ENCODE data around the gene ADGRF1.
"Not testable (repeated sequence)": the region's sequence is repeated elsewhere in the genome, so short reads cannot be mapped to it uniquely, and the experiment has no call there.

The ADGRF1 gene

DNA sequence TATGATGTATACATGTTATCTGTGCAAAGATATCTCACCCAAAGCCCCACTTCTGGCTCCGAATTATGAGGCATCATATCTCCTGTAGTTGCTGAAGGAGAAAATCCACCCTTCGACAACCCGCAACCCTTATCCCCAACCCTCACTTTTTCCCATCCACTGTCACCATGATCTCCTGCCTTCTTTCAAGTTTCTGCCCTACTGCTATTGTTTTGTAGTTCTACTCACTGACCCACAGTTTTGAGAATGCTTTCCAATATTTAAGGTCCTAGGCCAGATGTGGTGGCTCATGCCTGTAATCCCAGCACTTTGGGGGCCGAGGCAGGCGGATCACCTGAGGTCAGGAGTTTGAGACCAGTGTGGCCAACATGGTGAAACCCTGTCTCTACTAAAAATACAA lies 22.2 kb downstream of the ADGRF1 start:
- no peak for DNase-seq

- no peak for DNase-seq
These were observed 25.2 kb downstream of the ADGRF1 start for GRCh38 chr6:47016909-47017308.

GRCh38 chr6:47016261-47016660 lies 25.9 kb downstream of the ADGRF1 start:
- no peak for DNase-seq

DNA sequence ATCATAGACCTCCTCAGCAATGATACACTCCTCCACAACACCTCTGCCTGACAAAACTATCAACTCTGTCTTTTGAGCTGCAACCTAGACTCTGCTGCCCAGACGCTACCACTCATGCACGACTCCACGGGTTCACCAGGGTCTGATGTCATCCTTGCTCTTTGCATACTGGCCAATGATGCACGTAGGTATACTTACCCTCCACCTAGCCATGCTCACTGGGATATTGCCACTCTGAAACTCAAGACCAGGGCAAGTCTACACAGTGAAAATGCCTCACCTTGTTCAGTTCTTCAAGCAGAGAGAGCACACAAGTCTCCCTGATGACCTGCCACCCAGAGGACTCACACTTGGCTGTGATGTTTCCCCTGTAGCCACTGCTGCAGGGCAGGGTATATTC lies 27.7 kb downstream of the ADGRF1 start:
- no peak for DNase-seq

DNA sequence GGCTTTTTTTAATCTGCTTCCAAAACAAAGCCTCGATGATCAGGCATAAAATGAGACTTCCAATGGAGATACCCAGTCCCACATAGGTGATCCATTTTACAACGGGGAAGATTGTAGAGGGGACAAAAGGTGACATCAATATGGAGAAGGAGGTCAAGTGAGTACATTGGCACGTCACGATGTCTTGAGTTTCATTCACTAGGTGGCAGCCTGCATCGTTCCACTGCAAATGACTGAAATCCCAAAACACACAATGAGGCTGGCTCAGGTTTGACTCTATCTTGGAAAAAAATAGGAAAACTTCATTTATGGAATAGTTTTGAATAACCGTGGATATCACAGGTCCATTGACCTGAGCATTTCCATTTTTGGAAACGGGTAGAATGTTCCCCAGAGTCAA lies 32.5 kb downstream of the ADGRF1 start:
- no peak for DNase-seq

DNA sequence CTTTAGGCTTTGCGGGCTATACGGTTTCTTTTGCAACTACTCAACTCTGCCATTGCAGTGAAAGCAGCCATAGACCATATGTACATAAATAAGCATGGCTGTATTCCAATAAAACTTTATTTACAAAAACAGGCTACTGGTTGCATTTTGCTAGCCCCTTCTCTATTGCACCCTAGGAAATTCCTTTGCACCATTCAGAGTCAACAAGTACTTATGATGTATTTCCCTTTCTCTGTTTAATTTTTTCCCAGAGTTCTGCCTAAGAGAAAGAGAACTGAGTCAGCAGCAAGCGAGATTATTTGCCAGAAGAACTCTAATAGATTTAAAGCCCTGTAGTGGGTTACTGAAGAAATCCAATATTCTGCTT lies 33.8 kb downstream of the ADGRF1 start:
- DNase-seq, result no peak

DNA sequence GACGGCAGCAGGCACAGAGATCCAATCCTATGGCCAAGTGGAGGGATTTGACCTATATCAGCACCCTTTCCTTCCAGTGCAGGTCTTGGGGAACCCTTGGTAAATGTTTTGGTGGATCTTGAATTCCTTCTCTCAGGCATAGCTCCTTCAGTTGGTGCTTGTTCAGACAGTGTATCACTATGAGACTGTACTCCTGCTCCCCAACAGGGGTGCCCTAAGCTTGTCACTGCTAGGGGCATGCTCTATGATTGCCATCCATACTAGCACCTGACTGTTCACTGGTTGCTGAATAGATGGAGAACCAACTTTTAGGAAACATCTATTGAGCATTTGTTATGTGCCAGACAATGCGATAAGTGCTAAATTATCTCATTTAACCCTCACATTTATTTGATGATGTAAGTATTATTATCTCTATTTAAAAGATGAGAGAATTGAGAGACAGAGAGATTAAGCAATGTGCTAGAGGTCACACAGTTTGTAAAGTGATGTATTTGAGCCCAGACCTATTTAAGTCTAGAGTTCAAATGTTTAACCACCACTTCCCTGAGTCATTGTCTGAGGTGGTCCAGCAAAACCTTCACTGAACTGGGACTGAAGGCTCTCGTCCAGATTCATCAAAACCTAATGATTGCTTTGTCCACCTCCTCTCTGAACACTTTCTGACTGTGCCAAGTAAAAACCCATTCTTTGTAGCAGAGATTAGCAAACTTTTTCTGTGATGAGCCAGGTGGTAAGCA lies 34.3 kb downstream of the ADGRF1 start:
- no peak for DNase-seq

GRCh38 chr6:47005486-47005885 lies 36.6 kb downstream of the ADGRF1 start:
- no peak for DNase-seq

GRCh38 chr6:47004463-47004862 lies 37.7 kb downstream of the ADGRF1 start:
- DNase-seq, result no peak

- DNase-seq, result no peak
These were observed 41.3 kb downstream of the ADGRF1 start for GRCh38 chr6:47000842-47001241.

GRCh38 chr6:46998436-46999017 lies 43.6 kb downstream of the ADGRF1 start:
- DNase-seq, result no peak

- DNase-seq, result no peak
These were observed 44.5 kb downstream of the ADGRF1 start for GRCh38 chr6:46997646-46998045.

GRCh38 chr6:46996860-46997641 lies 45.1 kb downstream of the ADGRF1 start:
- no peak for DNase-seq

DNA sequence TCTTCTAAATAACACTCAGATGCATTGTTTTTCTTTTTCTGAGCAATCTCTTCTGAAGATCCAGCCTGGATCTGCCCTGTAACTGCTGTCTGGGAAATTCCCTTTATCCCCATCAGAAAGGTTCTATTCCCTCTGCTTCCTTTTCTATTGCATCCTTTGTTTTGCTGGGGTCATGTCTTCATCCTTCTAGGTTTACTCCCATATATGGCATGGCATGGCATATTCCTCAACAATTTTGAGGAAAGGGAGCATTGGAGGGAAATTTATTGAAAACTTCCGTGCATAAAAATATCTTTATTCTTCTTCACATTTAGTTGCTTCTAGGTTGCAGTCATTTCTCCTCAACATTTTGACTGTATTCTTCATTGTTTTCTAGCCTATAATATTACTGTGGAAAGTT lies 47.2 kb downstream of the ADGRF1 start:
- DNase-seq, result no peak

DNA sequence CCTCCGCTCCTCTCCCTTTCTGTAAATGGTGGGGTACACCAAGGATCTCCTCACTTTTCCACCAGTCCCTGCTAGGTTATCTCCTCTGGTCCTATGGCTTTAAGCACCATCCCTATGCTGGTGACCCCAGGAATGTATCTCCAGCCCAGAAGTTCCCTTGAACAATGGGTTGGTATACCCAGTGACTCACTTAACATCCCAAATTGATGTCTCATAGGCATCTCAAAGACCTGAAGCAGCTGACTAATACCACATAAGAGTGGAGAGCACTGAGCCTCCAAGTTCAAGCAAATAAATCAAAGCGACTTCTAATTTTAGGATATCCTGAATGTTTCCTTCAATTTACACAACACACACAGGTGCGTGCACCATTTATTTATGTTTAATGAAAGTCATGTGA lies 48.3 kb downstream of the ADGRF1 start:
- no peak for DNase-seq

- DNase-seq, result not testable (repeated sequence)
These were observed 49.7 kb downstream of the ADGRF1 start for GRCh38 chr6:46992391-46992790.

DNA sequence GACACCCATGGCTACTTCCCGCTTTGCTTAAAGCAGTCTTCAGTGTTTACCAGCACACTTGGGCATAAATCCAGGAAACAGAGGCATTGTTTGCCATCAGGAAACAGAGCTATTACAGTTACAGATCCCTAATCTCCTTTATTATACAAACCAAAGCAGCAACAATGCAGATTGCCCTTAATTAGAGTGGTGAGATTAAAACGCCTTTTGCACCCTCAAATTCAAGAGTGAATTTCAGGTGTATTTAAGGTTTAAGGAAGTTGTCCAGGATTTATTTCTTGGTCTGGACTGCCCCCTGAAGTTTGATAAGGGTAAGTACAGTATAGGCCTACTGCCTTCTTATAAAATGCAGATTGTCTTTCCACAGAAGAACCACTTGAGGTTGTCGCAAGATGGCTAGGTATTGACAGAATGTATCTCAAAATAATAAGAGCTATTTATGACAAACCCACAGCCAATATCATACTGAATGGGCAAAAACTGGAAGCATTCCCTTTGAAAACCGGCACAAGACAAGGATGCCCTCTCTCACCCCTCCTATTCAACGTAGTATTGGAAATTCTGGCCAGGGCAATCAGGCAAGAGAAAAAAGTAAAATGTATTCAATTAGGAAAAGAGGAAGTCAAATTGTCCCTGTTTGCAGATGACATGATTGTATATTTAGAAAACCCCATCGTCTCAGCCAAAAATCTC lies 51.2 kb downstream of the ADGRF1 start:
- DNase-seq, result not testable (repeated sequence)

GRCh38 chr6:46990031-46990644 lies 52.0 kb downstream of the ADGRF1 start:
- DNase-seq, result no peak

- no peak for DNase-seq
These were observed 52.7 kb downstream of the ADGRF1 start for GRCh38 chr6:46989398-46989797.

DNA sequence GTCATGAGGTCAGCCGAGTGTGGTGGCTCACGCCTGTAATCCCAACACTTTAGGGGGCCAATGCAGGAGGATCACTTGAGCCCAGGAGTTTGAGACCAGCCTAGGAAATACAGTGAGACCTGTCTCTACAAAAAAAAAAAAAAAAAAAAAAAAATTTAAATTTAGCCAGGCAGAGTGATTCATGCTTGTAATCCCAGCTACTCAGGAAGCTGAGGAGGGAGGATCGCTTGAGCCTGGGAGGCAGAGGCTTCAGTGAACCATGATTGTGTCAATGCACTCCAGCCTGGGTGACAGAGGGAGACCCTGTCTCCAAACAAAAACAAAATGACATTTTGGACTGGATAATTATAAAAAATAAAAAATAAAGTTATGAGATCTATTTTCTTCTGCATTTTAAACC lies 56.2 kb downstream of the ADGRF1 start:
- no peak for DNase-seq

GRCh38 chr6:46983007-46983411 lies 59.1 kb downstream of the ADGRF1 start:
- DNase-seq, result no peak

GRCh38 chr6:46979206-46979605 lies 62.9 kb downstream of the ADGRF1 start:
- DNase-seq, result no peak

DNA sequence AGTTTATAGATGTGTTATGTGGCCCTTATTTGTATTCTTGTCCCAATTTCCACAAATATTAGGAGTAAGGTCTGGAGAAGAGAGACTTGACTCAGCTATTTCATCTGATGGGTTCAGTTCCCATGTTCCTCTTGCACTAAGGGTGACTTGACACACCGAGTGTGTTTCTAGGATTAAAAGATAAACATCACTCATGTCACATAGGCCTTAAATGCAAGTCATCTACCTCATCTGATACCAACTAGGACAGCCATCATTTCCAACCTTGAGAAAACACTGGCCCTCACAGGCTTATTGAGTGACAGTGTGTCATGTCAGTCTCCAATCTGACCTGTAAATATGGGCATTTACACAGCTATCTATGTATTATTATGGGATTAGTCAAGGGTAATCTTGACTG lies 67.3 kb downstream of the ADGRF1 start:
- DNase-seq, result no peak

Measured in activated naive CD4-positive, alpha-beta T cell (primary cell).